Measurements from ENCODE around the gene PCDH10. TPM values are rescaled to one million over a fixed set of nuclear protein-coding genes. Genes with fewer than 3 reads are reported as not detected.

PCDH10 gene, protein sequence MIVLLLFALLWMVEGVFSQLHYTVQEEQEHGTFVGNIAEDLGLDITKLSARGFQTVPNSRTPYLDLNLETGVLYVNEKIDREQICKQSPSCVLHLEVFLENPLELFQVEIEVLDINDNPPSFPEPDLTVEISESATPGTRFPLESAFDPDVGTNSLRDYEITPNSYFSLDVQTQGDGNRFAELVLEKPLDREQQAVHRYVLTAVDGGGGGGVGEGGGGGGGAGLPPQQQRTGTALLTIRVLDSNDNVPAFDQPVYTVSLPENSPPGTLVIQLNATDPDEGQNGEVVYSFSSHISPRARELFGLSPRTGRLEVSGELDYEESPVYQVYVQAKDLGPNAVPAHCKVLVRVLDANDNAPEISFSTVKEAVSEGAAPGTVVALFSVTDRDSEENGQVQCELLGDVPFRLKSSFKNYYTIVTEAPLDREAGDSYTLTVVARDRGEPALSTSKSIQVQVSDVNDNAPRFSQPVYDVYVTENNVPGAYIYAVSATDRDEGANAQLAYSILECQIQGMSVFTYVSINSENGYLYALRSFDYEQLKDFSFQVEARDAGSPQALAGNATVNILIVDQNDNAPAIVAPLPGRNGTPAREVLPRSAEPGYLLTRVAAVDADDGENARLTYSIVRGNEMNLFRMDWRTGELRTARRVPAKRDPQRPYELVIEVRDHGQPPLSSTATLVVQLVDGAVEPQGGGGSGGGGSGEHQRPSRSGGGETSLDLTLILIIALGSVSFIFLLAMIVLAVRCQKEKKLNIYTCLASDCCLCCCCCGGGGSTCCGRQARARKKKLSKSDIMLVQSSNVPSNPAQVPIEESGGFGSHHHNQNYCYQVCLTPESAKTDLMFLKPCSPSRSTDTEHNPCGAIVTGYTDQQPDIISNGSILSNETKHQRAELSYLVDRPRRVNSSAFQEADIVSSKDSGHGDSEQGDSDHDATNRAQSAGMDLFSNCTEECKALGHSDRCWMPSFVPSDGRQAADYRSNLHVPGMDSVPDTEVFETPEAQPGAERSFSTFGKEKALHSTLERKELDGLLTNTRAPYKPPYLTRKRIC
- 0.90 and 3.6 TPM in 2 replicates for total RNA-seq

DNA sequence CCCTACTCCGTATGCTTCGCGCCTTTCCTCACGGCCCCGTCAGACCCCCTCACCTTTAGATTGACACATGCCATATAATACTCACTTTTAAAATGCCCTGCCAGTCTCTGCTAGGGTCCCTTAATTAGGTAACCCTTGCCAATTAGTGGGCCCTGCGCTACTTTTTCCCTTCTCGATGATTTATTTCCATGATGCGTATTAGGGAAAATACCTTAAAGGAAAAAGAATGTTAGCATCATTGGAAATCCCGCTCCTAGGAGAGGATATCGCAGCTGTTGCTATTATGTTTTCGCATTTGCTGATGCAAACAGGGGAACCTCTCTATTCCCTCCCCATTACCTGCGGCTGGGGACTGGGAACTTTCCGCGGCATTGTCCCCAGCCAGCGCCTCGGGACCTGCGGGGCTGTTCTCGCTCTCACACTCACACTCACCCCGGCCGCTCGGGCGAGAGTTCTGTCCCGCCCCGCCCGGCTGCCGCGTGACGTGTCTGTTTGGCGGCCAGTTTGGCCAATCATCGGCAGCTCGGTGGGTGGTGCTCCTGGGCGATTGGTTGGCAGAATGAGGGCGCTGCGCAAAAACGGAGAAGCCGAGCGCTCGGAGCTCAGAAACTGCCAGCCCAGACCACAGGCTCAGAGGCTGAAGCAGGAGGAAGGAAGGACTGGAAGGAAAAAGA, at the start of gene PCDH10:
Gene PCDH10 (plus strand): TSS at position 605 of the 674 bp plus-strand sequence. CDS start 847 bp downstream, outside the sequence.

Measured in cardiac atrium fibroblast (primary cell).